Stimulated activated CD8-positive, alpha-beta memory T cell treated with anti-CD3 and anti-CD28 coated beads, Interleukin-12 subunit alpha, Interleukin-12 subunit beta, amount 100 ng/mL, for 24 hours (primary cell): ENCODE data around the gene MED13L.
"Not testable (repeated sequence)": the region's sequence is repeated elsewhere in the genome, so short reads cannot be mapped to it uniquely, and the experiment has no call there.

Experiments
- DNase-seq: peaks from one replicate; pipeline ENCODE4 v3.0.0-alpha.2; 2020; ENCODE audit errors: extremely low read depth

Gene MED13L

DNA sequence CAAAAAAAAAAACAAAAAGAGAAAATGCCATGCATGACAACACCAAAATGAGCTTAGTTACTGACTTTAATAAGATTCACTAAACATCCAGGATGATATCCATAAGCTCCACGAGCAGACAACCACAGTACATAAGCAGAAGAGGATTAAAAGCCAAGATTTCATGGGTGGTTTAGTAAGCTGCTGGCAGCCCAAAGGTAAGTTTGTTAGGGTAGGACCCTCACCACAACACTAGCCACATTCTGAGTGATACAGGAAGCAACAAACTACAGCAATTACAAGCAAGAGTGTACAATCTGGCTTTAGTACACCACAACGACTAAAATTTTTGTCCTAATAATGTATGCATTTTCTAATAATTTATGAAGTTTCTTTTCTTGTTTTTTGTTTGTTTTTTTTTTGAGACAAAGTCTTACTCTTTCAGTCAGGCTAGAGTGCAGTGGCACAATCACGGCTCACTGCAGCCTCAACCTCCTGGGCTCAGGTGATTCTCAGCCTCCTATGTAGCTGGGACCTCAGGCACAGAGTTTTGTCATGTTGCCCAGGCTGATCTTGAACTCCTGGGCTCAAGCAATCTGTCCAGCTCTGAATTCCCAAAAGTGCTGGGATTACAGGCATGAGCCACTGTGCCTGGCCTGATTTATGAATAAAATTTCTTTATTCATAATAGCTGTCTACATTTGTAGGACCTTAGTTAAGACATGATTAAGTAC lies 221.4 kb downstream of the MED13L start:
- no peak for DNase-seq

DNA sequence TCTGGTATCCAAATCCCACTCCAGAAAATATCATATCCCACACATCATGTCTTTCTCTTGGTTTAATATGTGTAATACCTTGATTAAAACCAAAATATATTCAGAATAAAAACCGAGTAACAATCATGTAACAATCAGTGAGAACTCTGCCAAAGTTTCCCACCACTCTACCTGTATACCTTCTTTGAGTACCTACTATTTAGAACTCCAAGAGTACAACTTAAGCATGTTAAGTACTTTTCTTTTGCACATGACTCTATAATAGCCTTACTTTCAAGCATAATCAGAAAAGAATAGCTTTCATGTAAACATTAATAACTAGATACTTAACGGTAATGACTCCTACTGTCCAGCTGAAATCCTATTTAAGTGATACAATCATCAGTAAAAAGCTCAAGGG lies 223.2 kb downstream of the MED13L start:
- DNase-seq = no peak

DNA sequence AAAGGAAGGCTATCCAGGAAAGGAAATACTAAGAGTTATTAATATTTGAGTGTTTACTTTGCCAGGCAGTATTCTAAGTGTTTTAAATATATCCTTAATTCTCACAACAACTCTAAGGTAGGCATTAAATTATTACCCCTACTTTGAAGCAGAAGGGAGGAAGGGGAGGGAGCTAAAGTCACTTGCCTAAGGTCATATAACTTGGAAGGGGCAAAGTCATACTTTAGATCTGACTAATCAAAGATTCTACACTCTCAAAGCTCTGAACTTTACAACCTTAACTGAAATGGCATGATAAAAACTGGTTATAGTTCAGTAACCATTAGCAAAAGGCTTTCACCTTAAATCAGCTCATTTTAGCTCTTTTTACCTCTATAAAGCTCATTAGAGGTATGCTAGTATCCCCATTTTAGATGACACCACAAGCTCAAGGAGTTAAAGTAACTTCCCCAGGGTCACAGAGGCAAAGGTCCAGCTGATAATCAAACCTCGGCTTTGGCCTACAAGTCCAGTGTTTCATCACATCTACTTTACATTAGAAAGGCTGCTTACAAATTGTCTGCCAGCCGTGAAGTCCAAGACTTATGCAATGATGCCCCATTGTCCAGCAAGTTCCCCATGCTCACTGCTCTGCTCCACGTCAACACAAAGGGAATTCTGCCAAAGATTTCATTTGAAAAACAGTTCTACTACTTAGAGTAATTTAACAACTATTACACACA lies 223.9 kb downstream of the MED13L start:
- no peak for DNase-seq

DNA sequence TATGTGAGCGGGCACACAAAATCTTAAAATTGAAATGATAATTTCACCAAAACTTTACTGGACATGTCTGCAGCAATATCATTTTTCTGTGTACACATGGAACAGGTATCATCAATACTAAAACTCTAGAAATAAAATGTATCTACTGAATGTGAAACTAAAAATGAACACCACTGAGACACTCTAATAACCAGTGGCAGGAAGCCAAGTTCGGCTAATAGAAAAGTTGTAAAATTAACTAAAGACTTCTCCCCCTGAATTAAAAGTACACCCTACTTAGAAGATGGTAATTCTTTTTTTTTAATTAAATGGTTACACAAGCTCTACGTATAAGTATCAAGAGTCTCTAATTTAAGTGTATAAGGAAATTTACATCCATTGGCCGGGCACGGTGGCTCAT lies 227.2 kb downstream of the MED13L start:
- no peak for DNase-seq

DNA sequence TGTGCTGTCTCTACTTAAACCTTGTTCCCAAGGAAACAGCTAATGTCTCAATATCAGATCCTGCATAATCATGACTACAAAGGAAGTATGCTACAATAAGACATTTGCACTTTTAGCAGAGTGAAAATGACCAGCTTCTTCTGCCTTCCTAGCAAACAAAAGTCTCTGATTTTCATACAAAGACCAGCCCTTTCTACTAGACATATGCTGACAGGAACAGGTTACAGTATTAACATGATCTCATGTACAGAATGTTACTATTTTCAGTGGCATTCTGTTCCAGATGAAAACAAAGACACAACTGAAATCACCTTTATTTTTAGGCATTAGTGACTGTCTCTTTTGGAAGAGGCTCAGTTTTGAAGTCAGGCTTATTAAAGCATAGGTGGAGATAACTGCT lies 228.6 kb downstream of the MED13L start:
- no peak for DNase-seq

DNA sequence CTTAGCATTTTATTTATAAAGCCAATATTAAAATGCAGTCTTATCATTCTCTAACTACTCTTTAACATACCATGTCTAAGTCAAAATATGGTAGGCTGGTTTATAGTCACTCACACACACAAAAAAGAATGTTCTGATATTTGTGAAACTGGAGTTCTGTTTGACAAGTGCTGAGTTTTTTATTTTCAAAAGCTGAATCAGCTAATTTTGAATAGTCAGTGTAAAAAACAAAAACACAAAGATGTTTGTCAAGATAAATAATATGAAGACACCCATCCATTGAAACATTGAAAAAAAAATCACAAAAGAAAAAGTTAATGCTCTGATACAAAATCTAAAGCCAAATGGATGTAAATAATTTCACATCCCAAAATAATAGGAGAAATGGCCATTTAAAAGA lies 231.5 kb downstream of the MED13L start:
- DNase-seq = no peak

DNA sequence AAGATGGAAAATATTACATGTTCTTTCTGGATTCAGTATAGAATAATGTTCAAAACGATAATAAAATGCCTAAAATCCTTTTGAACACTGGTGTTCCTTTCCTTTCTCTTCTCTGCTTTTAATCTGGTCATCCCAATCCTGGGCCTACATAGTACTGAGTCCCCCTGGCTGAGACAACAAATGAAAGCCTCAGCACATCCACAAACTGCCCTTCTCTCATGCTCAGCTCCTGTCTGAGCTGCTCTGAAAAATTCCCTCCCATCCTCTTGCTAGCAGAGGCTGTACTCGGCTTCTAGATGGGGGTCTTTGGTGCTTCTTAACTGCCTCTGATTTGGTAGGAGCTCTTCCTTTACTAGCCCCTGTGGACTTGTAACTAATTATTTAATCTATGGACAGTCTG lies 232.3 kb downstream of the MED13L start:
- DNase-seq = no peak

DNA sequence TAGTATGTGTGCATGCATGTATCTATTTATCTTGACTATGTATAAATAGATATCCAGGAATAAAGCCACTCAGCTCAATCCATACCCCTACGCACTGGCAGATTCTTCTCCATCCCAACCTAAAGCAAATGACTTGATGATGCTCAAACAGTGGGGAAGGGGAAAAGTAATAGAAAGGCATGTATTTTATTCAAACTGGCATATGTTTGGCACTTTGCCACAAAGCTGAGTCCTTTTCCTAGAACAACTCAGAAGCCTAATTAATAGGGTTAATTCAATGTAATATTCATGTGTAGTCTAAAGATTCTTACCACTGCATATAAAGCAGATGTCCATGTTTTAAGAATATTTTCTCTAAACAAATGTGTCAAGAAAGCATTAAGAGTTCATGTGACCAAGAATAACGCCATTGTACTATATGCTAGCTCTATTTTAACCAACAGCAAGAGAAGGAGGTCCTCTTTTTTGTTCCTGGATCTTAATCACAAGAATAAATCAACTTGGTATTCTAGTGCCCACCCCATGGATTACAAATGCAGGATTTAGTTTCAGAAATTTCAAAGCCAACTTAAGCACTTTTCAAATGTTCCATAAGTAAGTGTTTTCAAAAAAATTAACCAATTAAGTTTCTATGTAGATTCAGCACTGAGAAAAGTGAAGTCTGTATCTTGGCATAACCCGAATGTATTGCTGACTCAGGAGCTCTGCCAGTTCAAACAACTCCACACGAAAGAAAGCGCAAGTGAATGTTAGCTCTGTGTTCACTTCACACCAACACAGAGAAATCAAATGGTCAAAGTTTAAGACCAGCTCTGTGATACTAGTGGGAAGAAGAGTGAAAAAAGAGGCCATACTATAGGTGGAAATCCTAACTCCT lies 233.6 kb downstream of the MED13L start:
- DNase-seq = no peak

DNA sequence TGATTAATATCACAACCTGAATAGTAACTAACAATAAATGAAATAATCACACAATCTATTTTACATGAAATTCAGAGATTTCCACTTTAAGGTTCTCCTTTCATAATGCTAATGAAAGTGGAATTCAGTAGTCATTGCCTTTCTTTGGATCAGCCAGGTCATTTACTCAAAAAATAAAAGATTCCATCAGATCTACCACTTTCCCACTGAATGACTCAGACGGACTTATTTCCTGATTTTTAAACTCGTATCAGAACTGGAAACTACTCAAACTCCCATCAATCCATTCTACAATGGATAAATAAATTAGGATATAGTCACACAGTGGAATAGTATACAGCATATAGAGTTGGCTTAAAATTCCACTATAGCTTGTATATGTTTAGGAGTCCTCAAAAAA lies 237.1 kb downstream of the MED13L start:
- no peak for DNase-seq

DNA sequence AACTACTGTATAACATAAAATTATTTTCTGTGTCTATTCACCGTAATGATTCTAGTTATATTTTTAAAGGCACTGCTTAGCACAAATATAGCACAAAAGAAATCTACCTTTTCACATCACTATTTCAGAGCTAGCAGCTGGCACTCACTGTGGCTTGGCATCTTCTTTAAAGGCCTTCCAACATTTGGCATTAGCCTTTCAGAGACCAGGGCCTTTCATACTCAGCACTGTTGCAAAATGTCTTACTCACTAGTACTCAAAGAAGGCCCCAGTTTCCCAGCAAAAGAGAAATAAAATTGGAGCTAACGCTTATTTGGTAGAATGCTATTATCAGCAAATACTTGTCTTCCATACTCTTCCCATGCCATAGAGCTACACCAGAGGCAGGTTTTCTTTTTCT lies 238.4 kb downstream of the MED13L start:
- DNase-seq = no peak

DNA sequence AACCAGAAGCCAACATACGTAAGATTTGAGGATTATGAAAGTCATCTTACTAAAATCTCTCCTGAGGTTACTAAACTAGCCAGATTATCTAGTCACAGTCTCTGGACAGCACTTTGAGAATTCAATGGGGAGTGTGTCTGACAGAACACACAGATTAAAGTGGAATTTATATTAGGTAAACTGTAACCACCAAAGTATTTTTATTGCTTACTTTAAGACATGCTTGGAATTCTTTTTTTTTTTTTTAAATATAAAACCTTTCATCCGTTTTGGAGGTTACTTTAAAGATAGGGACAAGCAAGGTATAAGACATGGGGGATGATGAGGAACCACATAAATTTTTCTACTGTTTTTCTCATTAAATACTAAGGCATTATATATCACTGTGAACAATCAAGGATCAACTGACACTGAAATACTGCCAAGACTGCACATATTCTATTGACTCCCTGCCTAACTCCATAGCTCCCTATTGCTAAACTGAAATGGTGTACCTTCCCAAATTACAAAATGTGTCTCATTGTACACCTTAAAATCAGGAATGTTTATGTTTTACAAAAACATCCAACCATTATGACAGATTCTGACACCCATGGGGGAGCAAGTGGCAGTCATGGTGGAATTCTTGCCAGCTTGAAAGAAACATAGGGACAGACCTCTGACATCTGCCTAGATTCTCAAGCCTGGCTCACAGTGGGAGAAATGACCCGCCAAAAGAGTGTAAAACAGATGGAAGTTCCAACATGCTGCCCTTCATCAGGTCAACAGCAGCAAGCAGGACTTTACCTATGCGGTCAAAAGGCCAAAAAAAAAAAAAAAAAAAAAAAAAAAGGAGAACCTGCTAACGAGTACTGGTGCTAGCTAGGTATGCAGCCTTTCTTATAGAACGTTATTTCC lies 239.3 kb downstream of the MED13L start:
- no peak for DNase-seq

DNA sequence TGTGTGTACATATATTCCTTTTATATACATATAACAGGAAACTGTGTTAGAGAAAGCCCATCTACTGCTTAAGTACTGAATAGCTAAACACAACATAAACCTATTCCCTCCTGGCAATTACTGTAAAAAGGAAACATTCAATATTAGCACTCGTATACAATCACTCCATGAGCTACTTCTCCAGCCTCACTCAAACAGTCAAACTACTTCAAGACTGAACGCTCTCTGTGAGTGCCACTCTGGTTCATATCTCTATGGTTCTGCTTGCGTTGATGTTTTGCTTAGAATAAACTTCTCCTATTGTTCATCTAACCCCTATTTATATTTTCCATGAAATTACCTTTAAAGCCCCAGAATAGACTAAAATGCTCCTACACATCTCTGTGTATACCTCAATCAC lies 243.7 kb downstream of the MED13L start:
- no peak for DNase-seq

DNA sequence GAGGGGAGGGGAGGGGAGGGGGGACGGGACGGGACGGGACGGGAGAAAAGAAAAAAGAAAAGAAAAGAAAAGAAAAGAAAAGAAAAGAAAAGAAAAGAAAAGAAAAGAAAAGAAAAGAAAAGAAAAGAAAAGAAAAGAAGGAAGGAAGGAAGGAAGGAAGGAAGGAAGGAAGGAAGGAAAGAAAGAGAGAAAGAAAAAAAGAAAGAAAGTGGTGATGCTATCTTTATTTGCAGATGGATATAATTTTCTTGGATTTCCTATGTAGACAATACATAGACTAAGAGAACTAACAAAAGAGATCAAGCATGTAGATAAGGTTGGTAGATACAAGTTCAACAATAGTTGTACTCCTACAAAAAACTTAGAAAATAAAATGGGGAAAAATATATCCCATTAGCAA lies 245.9 kb downstream of the MED13L start:
- not testable (repeated sequence) for DNase-seq

DNA sequence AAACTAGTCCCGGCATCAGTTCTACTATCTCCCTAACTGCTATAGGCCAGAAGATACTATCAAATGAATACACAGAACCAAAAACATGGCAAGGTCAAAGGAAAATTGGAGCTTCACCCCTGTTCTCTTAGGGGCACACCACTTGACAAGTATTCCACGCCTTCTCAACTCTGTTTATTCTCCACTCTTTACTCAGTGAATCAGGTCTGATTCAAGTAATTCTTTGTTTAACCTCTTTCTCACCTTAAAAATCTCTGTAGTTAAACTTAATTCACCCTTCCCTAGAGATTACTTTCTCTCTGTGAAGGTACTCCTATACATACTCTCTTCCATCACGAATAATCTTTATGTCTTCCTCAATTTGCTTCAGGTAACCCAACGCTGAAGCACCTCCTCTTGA lies 248.9 kb downstream of the MED13L start:
- DNase-seq = no peak

DNA sequence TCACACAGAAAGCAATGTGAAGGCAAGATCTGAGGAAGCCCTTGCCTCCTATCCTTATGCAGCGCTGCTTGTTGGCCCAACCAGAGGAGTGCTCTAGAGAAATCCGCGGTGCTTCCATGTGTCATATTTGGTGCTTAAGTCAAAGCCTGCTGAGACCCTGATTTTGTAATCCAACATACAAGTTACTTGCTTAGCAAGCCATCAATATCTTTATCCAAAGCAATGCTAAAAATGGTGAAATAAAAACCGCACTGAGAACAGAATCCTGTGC lies 250.0 kb downstream of the MED13L start:
- no peak for DNase-seq

DNA sequence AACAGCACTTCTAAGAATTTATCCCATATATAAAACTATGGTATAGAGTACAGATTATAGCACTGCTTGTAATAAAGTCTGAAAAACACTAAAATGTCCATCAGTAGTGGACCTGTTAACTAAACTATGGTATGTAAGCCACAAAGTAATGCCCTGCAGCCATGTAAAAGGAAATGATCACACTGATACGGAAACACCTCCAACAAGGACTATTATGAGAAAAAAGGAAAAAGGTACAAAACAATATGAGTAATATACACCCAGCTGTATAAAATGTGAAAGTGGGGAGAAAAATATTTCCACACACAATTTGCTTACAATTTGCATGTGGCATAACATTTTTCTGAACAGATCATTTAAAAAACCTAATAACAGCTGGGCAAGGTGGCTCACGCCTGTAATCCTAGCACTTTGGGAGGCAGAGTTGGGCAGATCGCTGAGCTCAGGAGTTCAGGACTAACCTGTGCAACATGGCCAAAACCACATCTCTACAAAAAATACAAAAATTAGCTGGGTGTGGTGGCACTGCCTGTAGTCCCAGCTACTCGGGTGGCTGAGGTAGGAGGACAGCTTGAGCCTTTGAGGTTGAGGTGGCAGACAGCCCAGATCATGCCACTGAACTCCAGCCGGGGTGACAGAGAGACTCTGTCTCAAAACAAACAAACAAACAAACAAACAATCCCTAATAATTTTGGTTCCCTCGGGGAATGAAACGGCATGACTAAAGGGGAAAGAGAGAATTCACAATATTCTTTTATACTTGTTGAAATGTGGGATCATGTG lies 250.5 kb downstream of the MED13L start:
- no peak for DNase-seq

DNA sequence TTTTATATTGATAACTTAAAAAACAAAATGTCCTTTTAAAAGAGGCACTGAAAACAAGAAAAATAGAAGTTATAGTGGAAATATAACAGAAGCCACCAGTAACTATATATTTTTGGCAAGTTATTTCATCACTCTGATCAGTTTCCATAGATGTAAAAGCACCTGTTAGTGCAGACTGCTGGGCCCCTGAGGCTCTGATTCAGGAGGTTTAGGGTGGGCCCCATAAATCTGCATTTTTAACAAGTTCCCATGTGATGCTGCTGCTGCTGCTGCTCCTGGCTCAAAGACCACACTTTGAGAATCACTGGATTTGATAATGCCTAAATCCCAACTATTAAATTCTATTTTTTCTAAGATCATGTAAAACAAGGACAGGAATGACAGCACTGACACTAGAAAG lies 251.1 kb downstream of the MED13L start:
- DNase-seq = no peak

DNA sequence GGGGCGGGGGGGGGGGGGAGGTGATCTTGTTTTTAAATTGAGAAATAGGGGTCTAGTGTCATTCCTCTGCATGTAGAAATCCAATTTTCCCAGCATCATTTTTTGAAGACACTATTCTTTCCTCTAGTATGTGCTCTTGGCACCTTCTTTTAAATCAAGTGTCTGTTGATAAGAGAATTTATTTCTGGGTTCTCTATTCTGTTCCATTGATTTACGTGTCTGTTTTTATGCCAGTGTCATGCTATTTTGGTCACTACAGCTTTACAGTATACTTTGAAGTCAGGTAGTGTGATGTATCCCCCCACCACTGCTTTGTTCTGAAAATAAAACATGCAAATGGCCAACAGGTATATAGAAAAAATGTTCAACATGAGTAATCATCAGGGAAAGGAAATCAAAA lies 252.7 kb downstream of the MED13L start:
- DNase-seq = no peak

DNA sequence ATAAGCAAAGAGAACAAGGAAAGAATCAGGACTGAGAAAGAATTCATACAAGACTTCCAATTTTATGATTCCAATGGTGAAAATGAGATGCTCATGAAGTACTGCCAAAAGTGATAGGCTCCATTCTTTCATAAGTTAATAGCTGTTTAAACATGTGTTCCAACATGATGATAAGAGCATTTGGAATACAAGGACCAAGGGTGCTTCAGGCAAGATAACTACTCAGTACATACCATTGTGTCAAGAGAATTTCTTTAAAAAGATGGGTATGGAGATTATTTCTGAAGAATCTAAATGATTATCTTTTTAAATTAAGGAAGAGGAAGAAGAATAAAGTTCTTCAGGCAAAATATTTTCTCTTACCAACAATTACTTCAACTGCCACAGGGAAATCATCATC lies 258.1 kb downstream of the MED13L start:
- no peak for DNase-seq

DNA sequence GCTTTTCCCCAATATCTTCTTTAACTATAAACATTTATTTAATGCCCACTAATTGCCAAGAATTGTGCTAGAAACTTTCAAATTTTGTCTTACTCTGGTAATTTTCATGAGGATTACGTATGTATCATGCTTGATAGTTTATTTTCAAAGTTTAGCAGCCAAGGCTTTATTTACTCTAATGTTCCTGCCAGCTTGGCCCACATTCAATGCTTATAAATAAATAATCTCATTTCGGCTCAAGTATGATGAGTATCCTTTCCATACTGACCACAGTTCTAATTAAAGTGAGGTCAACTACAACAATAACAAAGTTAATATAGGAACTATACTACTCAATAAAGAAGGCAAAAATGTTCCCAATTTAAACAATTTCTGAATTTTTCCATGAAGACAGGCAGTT lies 259.2 kb downstream of the MED13L start:
- no peak for DNase-seq

DNA sequence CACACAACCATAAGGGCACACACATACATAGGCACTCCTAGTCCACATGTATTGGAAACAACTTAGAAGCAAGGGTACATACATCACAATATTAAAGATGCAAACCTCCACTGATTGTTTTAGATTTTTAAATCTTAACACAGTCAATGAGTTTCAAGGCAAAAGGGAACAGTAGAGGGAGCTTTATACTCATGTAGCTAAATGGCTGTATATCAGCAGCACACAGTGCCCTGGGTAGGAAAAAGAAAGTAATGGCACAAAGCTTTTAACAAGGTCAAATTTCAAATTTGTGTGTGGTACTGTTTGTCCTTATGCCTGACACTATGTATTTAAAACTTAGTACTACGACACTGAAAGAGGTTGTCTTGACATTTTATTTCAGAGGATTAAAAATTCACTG lies 262.0 kb downstream of the MED13L start:
- DNase-seq = no peak
